Measurements from ENCODE around the gene CTAG1B.
"Not testable (repeated sequence)": the region's sequence is repeated elsewhere in the genome, so short reads cannot be mapped to it uniquely, and the experiment has no call there.

CTAG1B gene

GRCh38 chrX:154620767-154621414 lies 1.8 kb upstream of the CTAG1B start:
- not testable (repeated sequence) for DNase-seq (ENCODE audit: low read depth)

GRCh38 chrX:154613586-154613985 lies 5.5 kb downstream of the CTAG1B start:
- not testable (repeated sequence) for DNase-seq (ENCODE audit: low read depth)

GRCh38 chrX:154611146-154611545 lies 7.9 kb downstream of the CTAG1B start:
- not testable (repeated sequence) for DNase-seq (ENCODE audit: low read depth)

DNA sequence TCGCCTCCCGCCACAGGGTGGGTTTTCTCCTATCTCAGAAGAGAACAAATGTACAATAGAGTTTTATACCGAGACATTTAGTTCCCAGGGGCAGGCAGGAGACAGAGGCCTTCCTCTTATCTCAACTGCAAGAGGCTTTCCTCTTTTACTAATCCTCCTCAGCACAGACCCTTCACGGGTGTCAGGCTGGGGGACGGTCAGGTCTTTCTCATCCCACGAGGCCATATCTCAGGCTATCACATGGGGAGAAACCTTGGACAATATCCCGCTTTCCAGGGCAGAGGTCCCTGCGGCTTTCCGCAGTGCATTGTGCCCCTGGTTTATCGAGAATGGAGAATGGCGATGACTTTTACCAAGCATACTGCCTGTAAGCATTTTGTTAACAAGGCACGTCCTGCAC lies 10.3 kb downstream of the CTAG1B start:
- DNase-seq (ENCODE audit: low read depth): not testable (repeated sequence)

GRCh38 chrX:154607976-154608375 lies 11.1 kb downstream of the CTAG1B start:
- DNase-seq (ENCODE audit: low read depth): not testable (repeated sequence)

- DNase-seq (ENCODE audit: low read depth): no peak
Measured at GRCh38 chrX:154607370-154607769, 11.7 kb downstream of the CTAG1B start.

DNA sequence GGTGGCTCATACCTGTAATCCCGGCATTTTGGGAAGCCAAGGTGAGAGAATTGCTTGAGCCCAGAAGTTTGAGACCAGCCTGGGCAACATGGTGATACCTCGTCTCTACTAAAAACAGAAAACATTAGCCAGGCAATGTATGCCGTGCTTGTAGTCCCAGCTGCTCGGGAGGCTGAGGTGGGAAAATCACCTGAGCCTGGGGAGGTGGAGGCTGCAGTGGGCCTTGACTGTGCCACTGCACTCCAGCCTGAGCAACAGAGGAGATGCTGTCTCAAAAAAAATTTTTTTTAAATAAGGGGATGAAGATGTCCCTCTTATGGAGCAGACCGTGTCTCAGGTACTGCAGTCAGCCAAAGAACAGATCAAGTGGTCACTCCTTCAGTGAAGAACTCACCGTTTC lies 13.5 kb downstream of the CTAG1B start:
- DNase-seq (ENCODE audit: low read depth): no peak

- DNase-seq (ENCODE audit: low read depth): peak; percentile 32
Measured at GRCh38 chrX:154603438-154604430, 15.3 kb downstream of the CTAG1B start.

GRCh38 chrX:154602766-154603437 lies 16.2 kb downstream of the CTAG1B start:
- no peak for DNase-seq (ENCODE audit: low read depth)

DNA sequence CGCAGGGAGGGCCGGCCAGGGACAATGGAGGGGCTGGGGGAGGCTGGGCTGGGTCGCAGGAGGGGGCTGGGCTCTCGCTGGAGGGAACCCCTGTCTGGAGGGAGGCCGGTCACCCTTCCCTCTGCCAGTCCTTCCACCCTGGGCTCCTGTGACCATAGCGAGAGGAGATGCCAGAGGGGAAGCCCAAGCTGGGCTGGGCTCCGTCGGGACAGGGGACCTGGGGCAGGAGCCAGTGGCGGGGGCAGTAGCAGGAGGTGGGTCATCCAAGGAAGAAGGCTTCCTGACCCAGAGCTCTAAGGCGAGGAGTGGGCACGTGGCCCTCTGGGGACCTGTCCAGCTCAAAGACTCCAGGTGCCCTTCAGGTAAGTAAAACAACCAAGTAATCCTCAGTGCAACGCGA lies 16.9 kb downstream of the CTAG1B start:
- DNase-seq (ENCODE audit: low read depth): no peak

- DNase-seq (ENCODE audit: low read depth): peak; percentile 22
Measured at GRCh38 chrX:154600759-154601374, 18.2 kb downstream of the CTAG1B start.

GRCh38 chrX:154599531-154599930 lies 19.6 kb downstream of the CTAG1B start:
- no peak for DNase-seq (ENCODE audit: low read depth)

DNA sequence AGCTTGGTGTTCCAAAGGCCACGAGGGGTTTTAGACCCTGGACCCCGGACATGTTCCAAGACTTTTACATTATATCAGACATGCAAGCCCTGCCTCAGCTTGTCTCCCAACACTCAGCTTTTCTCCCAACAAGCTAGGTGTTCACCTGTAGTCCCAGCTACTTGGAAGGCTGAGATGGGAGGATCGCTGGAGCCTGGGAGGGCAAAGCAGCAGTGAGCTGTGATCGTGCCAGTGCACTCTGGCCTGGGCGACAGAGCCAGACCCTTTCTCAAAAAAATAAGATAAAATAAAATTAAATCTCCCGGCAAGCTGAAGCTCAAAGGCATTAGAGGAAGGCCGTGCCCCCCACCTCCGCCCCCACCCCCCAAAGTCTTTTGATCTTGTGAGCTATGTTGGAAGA lies 20.4 kb downstream of the CTAG1B start:
- no peak for DNase-seq (ENCODE audit: low read depth)

DNA sequence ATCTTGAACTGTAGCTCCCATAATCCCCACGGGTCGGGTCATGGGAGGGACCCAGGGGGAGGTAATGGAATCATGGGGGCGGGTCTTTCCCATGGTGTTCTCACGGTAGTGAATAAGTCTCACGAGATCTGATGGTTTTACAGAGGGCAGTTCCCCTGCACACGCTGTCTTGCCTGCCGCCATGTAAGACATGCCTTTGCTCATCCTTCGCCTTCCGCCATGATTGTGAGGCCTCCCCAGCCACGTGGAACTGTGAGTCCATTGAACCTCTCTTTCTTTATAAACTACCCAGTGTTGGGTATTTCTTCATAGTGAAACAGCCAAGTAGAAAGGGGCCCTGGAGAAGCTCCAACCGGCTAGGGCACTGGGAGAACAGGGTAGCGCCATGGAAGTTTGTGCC lies 21.9 kb downstream of the CTAG1B start:
- DNase-seq (ENCODE audit: low read depth): no peak

GRCh38 chrX:154596290-154596929 lies 22.7 kb downstream of the CTAG1B start:
- DNase-seq (ENCODE audit: low read depth): peak; percentile 60

DNA sequence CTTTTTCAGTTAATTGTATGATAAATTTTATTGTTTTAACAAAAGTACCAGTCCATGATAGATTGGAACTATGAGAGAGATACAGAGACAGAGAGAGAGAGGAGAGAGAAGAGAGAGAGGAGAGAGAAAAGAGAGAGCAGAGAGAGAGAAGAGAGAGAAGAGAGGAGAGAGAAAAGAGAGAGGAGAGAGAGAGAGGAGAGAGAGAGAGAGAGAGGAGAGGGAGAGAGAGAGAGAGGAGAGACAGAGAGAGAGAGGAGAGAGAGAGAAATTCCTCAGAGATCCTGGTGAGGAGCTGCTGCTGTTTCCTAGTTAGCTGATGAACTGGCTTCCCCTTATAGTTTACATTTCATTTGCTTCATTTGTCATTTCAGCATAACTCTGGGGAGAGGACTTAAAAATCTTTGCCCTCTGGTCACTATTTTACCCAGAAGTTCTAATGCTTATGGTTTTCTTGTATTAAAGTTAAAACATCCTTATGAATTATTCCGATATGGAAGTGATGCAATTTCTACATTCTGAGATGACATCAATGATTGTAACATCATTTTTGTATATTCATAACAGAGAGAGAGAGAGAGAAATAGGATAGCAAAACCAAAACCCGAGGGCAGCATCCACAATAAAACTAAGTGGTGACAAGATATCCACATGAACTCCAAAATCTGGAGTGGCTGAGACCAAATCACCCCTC lies 23.4 kb downstream of the CTAG1B start:
- DNase-seq (ENCODE audit: low read depth): peak; percentile 6

DNA sequence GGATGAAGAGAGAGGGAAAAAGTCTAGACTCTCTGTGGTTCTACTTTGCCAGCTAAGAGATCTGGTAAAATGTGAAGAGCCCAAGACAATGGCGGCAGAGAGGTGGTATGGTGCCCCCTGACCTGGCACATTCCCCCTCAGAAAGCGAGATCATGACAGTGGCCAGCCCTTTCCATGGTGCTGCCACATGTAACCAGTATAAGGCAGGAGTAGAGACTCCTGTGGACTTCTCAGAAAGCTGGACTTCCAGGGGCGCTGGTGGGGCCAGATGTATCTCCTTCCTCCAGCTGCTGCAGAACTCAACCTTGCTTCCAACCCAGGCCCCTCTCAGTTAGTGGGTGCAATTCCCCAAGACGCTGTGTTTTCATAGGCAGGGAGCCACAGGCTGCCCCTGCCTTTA lies 24.6 kb downstream of the CTAG1B start:
- no peak for DNase-seq (ENCODE audit: low read depth)

GRCh38 chrX:154593201-154593600 lies 25.9 kb downstream of the CTAG1B start:
- DNase-seq (ENCODE audit: low read depth): no peak

DNA sequence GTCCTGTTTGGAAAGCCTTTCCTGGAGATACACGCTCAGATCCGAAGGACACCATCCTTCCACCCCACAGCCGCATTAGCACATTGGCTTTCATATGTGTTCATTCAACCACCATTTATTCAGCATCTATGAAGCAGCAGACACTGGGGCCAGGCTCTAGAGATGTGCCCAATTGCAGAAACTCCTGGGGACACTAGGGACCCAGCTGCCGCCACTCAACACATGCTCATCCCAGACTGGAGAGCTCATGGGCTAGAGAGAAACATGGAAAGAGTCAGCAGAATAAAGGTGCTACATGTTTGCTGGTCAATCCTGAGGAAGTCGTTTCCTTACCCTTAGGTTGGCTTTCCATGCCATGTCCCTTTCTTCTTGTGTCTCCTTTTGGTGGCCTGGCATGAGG lies 26.6 kb downstream of the CTAG1B start:
- DNase-seq (ENCODE audit: low read depth): no peak

GRCh38 chrX:154590415-154590814 lies 28.7 kb downstream of the CTAG1B start:
- DNase-seq (ENCODE audit: low read depth): not testable (repeated sequence)

GRCh38 chrX:154584585-154585183 lies 34.4 kb downstream of the CTAG1B start, which contains the start of gene CTAG1A:
TSS of gene CTAG1A (plus strand) at chrX:154585133. CDS start at chrX:154585207, 74 bp downstream.
- DNase-seq (ENCODE audit: low read depth): not testable (repeated sequence)

Data from GM04503 (cell line).